ENCODE results near the gene DENND4C. TPM values are rescaled to one million over a fixed set of nuclear protein-coding genes. Genes with fewer than 3 reads are reported as not detected.
"Not testable (repeated sequence)": the region's sequence is repeated elsewhere in the genome, so short reads cannot be mapped to it uniquely, and the experiment has no call there.

DENND4C gene
- total RNA-seq, 1 donor from 2014 or later, result 37.9 TPM

DNA sequence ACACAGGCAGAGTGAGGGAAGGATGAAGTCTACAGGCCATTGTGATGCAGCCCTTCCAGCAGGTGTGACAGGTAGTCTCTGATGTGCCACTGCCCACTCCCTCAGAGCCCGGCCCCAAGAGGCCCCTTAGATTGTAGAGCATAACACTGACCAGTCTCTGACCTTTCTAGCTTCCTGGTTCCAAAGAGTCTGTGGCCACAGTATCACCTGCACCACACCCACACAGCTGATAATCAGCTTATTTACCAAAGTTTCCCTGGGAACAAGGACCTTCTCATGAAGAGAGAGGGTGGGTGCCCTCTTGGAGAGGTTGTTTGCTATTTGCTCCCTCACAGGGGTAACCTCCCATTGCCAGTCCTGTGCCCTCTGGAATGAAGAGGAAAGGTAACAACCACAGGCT, 167.4 kb downstream of the DENND4C start:
- H3K4me3 ChIP-seq (ENCODE audit: low read depth, low read length), result no peak overlapping the region
- H3K36me3 ChIP-seq (ENCODE audit: control insufficient read depth, insufficient read depth, low read length), result no peaks in the 10 kb centered on the region
- DNase-seq (ENCODE audit: low read depth) (no peak), FAIRE-seq (no peak)
- no peaks in the 10 kb centered on the region for H3K27me3 ChIP-seq (ENCODE audit: control insufficient read depth, insufficient read depth, low read length)
- TF ChIP-seq, protein P1, sequence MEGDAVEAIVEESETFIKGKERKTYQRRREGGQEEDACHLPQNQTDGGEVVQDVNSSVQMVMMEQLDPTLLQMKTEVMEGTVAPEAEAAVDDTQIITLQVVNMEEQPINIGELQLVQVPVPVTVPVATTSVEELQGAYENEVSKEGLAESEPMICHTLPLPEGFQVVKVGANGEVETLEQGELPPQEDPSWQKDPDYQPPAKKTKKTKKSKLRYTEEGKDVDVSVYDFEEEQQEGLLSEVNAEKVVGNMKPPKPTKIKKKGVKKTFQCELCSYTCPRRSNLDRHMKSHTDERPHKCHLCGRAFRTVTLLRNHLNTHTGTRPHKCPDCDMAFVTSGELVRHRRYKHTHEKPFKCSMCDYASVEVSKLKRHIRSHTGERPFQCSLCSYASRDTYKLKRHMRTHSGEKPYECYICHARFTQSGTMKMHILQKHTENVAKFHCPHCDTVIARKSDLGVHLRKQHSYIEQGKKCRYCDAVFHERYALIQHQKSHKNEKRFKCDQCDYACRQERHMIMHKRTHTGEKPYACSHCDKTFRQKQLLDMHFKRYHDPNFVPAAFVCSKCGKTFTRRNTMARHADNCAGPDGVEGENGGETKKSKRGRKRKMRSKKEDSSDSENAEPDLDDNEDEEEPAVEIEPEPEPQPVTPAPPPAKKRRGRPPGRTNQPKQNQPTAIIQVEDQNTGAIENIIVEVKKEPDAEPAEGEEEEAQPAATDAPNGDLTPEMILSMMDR (IDR thresholded peaks at IDR 0.05; ENCODE audit: insufficient read depth, low read length, severe bottlenecking), result no peak

DNA sequence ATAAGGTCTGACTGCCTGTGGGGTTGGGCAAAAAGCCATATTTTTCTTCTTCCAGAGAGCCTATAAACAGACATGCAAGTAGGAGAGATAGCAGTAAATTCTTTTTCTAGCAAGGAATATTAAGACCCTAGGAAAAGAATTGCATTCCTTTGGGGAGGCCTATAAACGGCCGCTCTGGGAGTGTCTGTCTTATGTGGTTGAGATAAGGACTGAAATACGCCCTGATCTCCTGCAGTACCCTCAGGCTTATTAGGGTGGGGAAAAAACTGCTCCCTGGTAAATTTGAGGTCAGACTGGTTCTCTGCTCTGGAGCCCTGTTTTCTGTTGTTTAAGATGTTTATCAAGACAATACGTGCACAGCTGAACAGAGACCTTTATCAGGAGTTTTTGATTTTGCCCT, 172.7 kb downstream of the DENND4C start:
- DNase-seq (ENCODE audit: low read depth); H3K4me3 ChIP-seq (ENCODE audit: low read depth, low read length); H3K27me3 ChIP-seq (ENCODE audit: control insufficient read depth, insufficient read depth, low read length); H3K36me3 ChIP-seq (ENCODE audit: control insufficient read depth, insufficient read depth, low read length); FAIRE-seq: not testable (repeated sequence)

DNA sequence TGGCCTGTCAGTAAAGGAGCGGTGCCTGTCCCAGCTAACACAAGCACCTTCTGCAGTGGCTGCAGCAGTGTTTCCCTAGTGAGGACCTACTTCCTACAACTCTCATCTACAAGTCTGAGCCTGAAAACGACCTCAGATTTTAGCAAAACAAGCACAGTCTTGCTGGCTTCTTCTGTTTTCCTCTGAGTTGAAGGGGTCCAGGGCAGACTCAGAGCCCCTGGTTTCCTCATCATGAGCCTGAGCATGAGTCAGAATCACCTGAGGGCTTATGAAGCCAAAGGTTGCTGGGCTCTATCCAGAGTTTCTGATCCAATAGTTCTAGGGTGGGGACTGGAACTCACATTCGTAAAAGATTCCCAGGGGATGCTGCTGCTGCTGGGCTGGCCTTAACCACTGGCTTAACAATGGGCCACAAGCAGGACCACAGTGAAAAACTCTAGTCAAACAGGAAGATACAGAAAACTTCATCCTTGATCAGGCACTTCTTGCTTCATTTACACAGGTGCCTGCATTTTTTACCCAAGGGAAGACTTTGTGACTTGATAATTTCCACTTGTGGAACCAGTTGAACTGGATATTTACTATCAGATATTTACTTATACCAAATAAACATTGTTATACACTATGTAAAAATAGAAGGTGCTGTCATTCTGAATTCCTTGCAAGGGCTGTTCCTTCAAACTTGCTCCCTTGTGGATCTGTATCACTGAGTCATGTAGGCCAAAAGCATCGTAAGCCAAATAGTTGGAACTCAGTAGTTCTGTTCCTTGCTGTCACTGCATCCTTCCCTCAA, 174.0 kb downstream of the DENND4C start:
- H3K4me3 ChIP-seq (ENCODE audit: low read depth, low read length), result no peak overlapping the region
- FAIRE-seq, result no peak
- TF ChIP-seq, protein P1 (IDR thresholded peaks at IDR 0.05; ENCODE audit: insufficient read depth, low read length, severe bottlenecking), result no peak
- no peaks in the 10 kb centered on the region for H3K36me3 ChIP-seq (ENCODE audit: control insufficient read depth, insufficient read depth, low read length)
- H3K27me3 ChIP-seq (ENCODE audit: control insufficient read depth, insufficient read depth, low read length), result no peaks in the 10 kb centered on the region
- DNase-seq (ENCODE audit: low read depth), result peak; percentile 97

DNA sequence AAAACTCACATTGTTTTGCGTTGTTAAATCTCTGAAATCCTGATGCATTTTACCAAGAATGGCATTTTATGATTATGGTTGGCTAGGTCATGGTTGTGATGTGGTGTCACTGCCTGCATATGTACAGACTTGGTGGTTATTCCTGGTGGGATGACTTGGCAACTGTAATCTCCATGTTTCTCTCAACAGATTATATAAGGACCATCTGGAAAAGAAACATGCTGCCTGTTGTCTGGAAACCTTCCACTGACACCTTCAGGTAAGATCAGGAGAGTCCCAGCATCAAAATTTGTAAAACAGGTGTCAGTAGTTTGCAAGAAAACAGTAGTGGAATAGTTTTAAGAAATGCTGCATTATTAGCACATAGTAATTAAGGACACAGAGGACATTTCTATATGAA, 175.3 kb downstream of the DENND4C start:
- H3K27me3 ChIP-seq (ENCODE audit: control insufficient read depth, insufficient read depth, low read length), result no peaks in the 10 kb centered on the region
- DNase-seq (ENCODE audit: low read depth) (no peak), FAIRE-seq (no peak)
- H3K36me3 ChIP-seq (ENCODE audit: control insufficient read depth, insufficient read depth, low read length), result no peaks in the 10 kb centered on the region
- H3K4me3 ChIP-seq (ENCODE audit: low read depth, low read length), result no peak overlapping the region
- TF ChIP-seq, protein P1 (IDR thresholded peaks at IDR 0.05; ENCODE audit: insufficient read depth, low read length, severe bottlenecking), result no peak

DNA sequence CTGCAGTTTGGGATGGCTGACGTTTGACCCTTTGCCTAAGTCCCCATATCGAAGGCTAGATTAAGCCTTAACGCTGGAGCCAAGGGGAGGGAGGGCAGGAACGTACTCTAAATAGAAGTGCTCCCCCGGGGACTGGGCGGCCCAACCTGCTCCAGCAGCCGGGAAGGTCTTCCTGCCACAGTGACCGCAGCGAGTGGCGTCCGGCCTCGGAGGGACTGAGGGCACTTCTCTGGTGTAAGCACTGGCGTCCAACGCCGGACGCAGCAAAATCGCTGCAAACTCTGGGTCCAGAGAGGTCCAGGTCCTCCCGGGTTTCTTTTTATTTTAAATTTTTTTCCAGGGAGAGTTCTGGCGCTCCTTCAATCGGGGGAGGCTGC, 177.8 kb downstream of the DENND4C start:
- H3K27me3 ChIP-seq (ENCODE audit: control insufficient read depth, insufficient read depth, low read length), result no peaks in the 10 kb centered on the region
- no peak for FAIRE-seq
- DNase-seq (ENCODE audit: low read depth), result no peak
- no peaks in the 10 kb centered on the region for H3K36me3 ChIP-seq (ENCODE audit: control insufficient read depth, insufficient read depth, low read length)
- TF ChIP-seq, protein P1 (IDR thresholded peaks at IDR 0.05; ENCODE audit: insufficient read depth, low read length, severe bottlenecking), result no peak
- peak overlapping the region; percentile 77 for H3K4me3 ChIP-seq (ENCODE audit: low read depth, low read length)

DNA sequence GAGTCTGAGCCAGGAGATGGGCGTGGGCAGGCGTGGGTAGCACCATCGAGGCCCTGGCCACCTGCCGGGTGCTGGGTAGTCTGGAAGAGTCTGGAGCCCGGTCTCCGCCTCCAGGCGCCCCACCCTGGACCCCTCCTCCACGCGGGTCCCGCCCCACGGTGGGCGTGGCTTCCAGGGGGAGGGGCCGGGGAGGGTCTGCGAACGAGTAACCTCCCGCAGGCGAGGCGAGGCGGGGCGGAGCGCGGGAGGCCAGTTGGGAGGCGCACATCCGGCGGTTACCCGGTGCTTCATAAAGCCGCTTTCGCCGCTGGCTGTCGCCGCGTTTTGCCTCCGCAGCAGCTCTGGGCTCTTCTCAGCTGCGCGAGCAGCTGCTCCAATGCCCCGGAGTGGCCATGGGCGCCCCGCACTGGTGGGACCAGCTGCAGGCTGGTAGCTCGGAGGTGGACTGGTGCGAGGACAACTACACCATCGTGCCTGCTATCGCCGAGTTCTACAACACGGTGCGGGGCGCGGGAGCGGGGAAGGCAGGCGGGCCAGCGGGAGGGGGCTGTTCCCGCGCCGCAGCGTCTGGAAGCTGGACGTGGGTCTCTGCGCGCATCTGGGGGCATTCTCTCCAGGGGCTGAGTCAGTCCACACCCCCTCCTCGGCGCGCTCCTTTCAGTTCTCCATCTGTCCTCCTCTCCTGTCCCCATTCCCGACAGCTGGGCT, 178.4 kb downstream of the DENND4C start, which contains the start of gene ACER2:
Gene ACER2, plus strand, starts transcription at position 317 of the 708 bp plus-strand sequence. Its CDS starts 76 bp downstream, at position 393.
- TF ChIP-seq, protein P1 (IDR thresholded peaks at IDR 0.05; ENCODE audit: insufficient read depth, low read length, severe bottlenecking), result peak; percentile 28
- Histone ChIP-seq H3K36me3 (ENCODE audit: control insufficient read depth, insufficient read depth, low read length) (no peaks in the 10 kb centered on the region), H3K4me3 (ENCODE audit: low read depth, low read length) (peak within 1 kb of the TSS; percentile 77), H3K27me3 (ENCODE audit: control insufficient read depth, insufficient read depth, low read length) (no peaks in the 10 kb centered on the region)
- FAIRE-seq, result no peak
- peak; percentile 80 for DNase-seq (ENCODE audit: low read depth)

All from bronchial epithelial cell (primary cell).